ENCODE data around the gene FOXP2. TPM values are rescaled to one million over a fixed set of nuclear protein-coding genes. Genes with fewer than 3 reads are reported as not detected.

Gene FOXP2
- total RNA-seq, 1 experiment from 2014 or later: 0.17 TPM

- TF ChIP-seq FOXP4 (CRISPR knock-in tag; IDR thresholded peaks at IDR 0.05): no peak
These were observed 205.6 kb downstream of the FOXP2 start (continued) for GRCh38 chr7:114620208-114620607.

DNA sequence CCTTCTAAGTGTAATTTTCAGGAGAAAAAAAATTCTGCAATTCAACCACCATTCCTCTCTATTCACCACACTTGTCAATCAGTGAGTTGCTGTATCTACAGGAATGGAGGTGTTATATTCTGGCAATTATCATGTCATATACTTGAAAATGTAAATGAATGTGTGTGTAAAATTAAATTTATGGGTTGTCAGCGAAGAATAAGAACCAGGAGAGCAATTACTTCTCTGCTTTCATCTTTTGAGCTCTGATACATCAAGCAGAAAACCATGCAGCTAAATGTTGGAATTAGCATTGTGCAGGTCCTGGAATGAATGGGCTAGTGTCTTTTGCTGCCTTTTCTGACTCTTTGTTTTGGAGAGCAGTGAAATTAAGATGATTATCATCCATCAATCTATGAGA lies 207.6 kb downstream of the FOXP2 start:
- POLR2A ChIA-PET: no interaction called here
- Mint-ChIP-seq H3K27me3 (ENCODE audit: low read depth) (no peaks in the 10 kb centered on the region), H3K36me3 (no peaks in the 10 kb centered on the region), H3K4me1 (no peaks in the 10 kb centered on the region), H3K9me3 (no peaks in the 10 kb centered on the region), H3K27ac (no peak overlapping the region), H3K4me3 (no peak overlapping the region)
- no peak for ATAC-seq
- no peak for DNase-seq (ENCODE audit: low spot score)
- CTCF ChIA-PET: no interaction called here
- TF ChIP-seq, protein P1, sequence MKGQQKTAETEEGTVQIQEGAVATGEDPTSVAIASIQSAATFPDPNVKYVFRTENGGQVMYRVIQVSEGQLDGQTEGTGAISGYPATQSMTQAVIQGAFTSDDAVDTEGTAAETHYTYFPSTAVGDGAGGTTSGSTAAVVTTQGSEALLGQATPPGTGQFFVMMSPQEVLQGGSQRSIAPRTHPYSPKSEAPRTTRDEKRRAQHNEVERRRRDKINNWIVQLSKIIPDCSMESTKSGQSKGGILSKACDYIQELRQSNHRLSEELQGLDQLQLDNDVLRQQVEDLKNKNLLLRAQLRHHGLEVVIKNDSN (CRISPR knock-in tag; IDR thresholded peaks at IDR 0.05): no peak
- TF ChIP-seq SMAD4 (CRISPR knock-in tag; IDR thresholded peaks at IDR 0.05) (no peak), E2F1 (CRISPR knock-in tag; IDR thresholded peaks at IDR 0.05) (no peak), ZNF396 (CRISPR knock-in tag; IDR thresholded peaks at IDR 0.05; ENCODE audit: borderline replicate concordance) (no peak), ATF1 (CRISPR knock-in tag; IDR thresholded peaks at IDR 0.05) (no peak), OVOL2 (CRISPR knock-in tag; IDR thresholded peaks at IDR 0.05; ENCODE audit: borderline replicate concordance) (no peak), ETV6 (CRISPR knock-in tag; IDR thresholded peaks at IDR 0.05) (no peak), PRRX2 (CRISPR knock-in tag; IDR thresholded peaks at IDR 0.05) (no peak)
- TF ChIP-seq, protein P2, sequence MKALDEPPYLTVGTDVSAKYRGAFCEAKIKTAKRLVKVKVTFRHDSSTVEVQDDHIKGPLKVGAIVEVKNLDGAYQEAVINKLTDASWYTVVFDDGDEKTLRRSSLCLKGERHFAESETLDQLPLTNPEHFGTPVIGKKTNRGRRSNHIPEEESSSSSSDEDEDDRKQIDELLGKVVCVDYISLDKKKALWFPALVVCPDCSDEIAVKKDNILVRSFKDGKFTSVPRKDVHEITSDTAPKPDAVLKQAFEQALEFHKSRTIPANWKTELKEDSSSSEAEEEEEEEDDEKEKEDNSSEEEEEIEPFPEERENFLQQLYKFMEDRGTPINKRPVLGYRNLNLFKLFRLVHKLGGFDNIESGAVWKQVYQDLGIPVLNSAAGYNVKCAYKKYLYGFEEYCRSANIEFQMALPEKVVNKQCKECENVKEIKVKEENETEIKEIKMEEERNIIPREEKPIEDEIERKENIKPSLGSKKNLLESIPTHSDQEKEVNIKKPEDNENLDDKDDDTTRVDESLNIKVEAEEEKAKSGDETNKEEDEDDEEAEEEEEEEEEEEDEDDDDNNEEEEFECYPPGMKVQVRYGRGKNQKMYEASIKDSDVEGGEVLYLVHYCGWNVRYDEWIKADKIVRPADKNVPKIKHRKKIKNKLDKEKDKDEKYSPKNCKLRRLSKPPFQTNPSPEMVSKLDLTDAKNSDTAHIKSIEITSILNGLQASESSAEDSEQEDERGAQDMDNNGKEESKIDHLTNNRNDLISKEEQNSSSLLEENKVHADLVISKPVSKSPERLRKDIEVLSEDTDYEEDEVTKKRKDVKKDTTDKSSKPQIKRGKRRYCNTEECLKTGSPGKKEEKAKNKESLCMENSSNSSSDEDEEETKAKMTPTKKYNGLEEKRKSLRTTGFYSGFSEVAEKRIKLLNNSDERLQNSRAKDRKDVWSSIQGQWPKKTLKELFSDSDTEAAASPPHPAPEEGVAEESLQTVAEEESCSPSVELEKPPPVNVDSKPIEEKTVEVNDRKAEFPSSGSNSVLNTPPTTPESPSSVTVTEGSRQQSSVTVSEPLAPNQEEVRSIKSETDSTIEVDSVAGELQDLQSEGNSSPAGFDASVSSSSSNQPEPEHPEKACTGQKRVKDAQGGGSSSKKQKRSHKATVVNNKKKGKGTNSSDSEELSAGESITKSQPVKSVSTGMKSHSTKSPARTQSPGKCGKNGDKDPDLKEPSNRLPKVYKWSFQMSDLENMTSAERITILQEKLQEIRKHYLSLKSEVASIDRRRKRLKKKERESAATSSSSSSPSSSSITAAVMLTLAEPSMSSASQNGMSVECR (CRISPR knock-in tag; IDR thresholded peaks at IDR 0.05; ENCODE audit: borderline replicate concordance): no peak
- TF ChIP-seq, protein P3, sequence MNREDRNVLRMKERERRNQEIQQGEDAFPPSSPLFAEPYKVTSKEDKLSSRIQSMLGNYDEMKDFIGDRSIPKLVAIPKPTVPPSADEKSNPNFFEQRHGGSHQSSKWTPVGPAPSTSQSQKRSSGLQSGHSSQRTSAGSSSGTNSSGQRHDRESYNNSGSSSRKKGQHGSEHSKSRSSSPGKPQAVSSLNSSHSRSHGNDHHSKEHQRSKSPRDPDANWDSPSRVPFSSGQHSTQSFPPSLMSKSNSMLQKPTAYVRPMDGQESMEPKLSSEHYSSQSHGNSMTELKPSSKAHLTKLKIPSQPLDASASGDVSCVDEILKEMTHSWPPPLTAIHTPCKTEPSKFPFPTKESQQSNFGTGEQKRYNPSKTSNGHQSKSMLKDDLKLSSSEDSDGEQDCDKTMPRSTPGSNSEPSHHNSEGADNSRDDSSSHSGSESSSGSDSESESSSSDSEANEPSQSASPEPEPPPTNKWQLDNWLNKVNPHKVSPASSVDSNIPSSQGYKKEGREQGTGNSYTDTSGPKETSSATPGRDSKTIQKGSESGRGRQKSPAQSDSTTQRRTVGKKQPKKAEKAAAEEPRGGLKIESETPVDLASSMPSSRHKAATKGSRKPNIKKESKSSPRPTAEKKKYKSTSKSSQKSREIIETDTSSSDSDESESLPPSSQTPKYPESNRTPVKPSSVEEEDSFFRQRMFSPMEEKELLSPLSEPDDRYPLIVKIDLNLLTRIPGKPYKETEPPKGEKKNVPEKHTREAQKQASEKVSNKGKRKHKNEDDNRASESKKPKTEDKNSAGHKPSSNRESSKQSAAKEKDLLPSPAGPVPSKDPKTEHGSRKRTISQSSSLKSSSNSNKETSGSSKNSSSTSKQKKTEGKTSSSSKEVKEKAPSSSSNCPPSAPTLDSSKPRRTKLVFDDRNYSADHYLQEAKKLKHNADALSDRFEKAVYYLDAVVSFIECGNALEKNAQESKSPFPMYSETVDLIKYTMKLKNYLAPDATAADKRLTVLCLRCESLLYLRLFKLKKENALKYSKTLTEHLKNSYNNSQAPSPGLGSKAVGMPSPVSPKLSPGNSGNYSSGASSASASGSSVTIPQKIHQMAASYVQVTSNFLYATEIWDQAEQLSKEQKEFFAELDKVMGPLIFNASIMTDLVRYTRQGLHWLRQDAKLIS (CRISPR knock-in tag; IDR thresholded peaks at IDR 0.05; ENCODE audit: borderline replicate concordance): no peak

- ATAC-seq (no peak), DNase-seq (ENCODE audit: low spot score) (no peak)
- H3K36me3 Mint-ChIP-seq: no peaks in the 10 kb centered on the region
- H3K27me3 Mint-ChIP-seq (ENCODE audit: low read depth): no peaks in the 10 kb centered on the region
- H3K9me3 Mint-ChIP-seq: no peaks in the 10 kb centered on the region
- CTCF ChIA-PET: no interaction called here
- POLR2A ChIA-PET: no interaction called here
- TF ChIP-seq, protein P4, sequence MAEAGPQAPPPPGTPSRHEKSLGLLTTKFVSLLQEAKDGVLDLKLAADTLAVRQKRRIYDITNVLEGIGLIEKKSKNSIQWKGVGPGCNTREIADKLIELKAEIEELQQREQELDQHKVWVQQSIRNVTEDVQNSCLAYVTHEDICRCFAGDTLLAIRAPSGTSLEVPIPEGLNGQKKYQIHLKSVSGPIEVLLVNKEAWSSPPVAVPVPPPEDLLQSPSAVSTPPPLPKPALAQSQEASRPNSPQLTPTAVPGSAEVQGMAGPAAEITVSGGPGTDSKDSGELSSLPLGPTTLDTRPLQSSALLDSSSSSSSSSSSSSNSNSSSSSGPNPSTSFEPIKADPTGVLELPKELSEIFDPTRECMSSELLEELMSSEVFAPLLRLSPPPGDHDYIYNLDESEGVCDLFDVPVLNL (CRISPR knock-in tag; IDR thresholded peaks at IDR 0.05; ENCODE audit: borderline replicate concordance, low read depth): no peak
- TF ChIP-seq EMX1 (CRISPR knock-in tag; IDR thresholded peaks at IDR 0.05): no peak
- H3K4me3 Mint-ChIP-seq: no peak overlapping the region
- peaks cover under 1% of the 10 kb centered on the region for H3K4me1 Mint-ChIP-seq
- H3K27ac Mint-ChIP-seq: no peak overlapping the region
These were observed 208.5 kb downstream of the FOXP2 start for GRCh38 chr7:114623146-114623545.

All from WTC11 (cell line).